ENCODE data around the gene SEL1L. TPM values are rescaled to one million over a fixed set of nuclear protein-coding genes. Genes with fewer than 3 reads are reported as not detected.
"Not testable (repeated sequence)": the region's sequence is repeated elsewhere in the genome, so short reads cannot be mapped to it uniquely, and the experiment has no call there.

Gene SEL1L
- polyA plus RNA-seq, 3 donors = 14.4 to 48.4 (median 42.5) TPM

DNA sequence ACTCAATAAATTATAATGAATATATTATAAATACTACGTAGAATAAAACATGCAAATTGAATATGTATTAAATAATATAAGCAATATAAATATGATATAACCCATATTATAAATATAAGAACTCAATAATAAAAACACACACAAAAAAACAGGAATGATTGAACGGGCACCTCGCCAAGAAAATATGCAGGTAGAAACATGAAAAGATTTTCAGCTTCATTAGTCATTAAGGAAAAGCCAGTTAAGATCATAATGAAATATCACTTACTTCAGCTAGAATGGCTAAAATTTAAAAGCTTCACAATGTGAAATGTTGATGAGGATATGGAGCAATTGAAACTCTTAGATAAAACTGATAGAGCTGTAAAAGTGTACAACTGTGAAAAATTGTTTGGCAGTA, 17.8 kb upstream of the SEL1L start:
- peaks cover 0 to 2% (median 0%) of the 10 kb centered on the region in 3 donors for H3K27me3 Mint-ChIP-seq (ENCODE audit: low read depth in 3 of 3)
- H3K4me1 Mint-ChIP-seq = no peaks in the 10 kb centered on the region
- TF ChIP-seq, protein P1, sequence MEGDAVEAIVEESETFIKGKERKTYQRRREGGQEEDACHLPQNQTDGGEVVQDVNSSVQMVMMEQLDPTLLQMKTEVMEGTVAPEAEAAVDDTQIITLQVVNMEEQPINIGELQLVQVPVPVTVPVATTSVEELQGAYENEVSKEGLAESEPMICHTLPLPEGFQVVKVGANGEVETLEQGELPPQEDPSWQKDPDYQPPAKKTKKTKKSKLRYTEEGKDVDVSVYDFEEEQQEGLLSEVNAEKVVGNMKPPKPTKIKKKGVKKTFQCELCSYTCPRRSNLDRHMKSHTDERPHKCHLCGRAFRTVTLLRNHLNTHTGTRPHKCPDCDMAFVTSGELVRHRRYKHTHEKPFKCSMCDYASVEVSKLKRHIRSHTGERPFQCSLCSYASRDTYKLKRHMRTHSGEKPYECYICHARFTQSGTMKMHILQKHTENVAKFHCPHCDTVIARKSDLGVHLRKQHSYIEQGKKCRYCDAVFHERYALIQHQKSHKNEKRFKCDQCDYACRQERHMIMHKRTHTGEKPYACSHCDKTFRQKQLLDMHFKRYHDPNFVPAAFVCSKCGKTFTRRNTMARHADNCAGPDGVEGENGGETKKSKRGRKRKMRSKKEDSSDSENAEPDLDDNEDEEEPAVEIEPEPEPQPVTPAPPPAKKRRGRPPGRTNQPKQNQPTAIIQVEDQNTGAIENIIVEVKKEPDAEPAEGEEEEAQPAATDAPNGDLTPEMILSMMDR (IDR thresholded peaks at IDR 0.05) = no peak
- peaks cover 0 to 8% (median 3%) of the 10 kb centered on the region in 7 donors for H3K9me3 Mint-ChIP-seq
- WGBS (ENCODE audit: insufficient coverage) = no CpG with 5 or more reads among the region's 3 CpGs
- Histone ChIP-seq H3K27me3 (ENCODE audit: control insufficient read depth in 2 of 2, insufficient read depth in 2 of 2, low read length in 2 of 2) (no peaks in the 10 kb centered on the region), H3K27ac (ENCODE audit: low read depth in 1 of 2, low read length in 2 of 2) (no peak overlapping the region), H2AFZ (ENCODE audit: insufficient read depth, low read depth, low read length, poor library complexity, severe bottlenecking) (no peak overlapping the region), H3K9me3 (replicated peaks in 1 of 2; ENCODE audit: control insufficient read depth in 1 of 2, insufficient read depth in 1 of 2, low read length in 2 of 2) (no peaks in the 10 kb centered on the region), H3K36me3 (replicated peaks in 1 of 2; ENCODE audit: control insufficient read depth in 1 of 2, insufficient read depth in 2 of 2, low read length in 2 of 2) (no peaks in the 10 kb centered on the region), H3K4me2 (replicated peaks; ENCODE audit: extremely low read depth, low read length, poor library complexity, severe bottlenecking) (no peak overlapping the region), H3K9ac (ENCODE audit: insufficient read depth, low read length, poor library complexity, severe bottlenecking) (no peak overlapping the region), H3K4me3 (replicated peaks in 1 of 3; ENCODE audit: low read depth in 2 of 3, low read length in 3 of 3) (no peak overlapping the region), H4K20me1 (ENCODE audit: insufficient read depth, low read length) (no peaks in the 10 kb centered on the region), H3K4me1 (ENCODE audit: control insufficient read depth in 1 of 2, insufficient read depth in 2 of 2, low read length in 2 of 2) (no peaks in the 10 kb centered on the region), H3K79me2 (ENCODE audit: insufficient read depth, low read length) (no peaks in the 10 kb centered on the region)
- no peak overlapping the region for H3K4me3 Mint-ChIP-seq
- H3K36me3 Mint-ChIP-seq = no peaks in the 10 kb centered on the region
- DNase-seq = no peak
- intact Hi-C loops (cut with micrococcal nuclease) = no loop called here
- no peak overlapping the region for H3K27ac Mint-ChIP-seq

DNA sequence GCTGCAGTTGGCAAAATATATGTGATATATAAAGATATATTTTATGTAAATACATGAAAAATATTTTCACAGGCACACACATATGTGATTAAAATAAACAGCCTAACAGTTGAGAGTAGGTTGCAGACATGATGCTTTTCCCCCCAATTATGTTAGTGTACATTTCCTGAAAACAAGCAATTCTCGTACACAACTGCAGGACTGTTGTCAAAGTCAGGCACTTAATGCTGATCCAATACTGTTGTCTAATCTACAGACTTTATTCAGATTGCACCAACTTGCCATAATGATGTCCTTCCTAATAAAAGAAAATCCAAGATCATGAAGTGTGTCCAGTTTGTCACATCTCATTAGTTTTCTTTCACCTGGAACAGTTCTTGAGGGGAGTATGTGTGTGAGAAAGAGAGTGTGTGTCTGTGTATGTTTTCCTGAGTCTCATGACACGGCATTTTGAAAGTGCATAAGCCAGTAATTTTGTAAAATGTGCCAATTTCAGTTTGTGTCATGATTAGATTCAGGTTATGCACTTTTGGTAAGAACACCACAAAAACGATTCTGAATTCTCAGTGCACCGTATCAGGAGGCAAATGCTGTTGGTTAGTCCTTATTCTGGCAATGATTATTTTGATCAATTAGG, 16.5 kb upstream of the SEL1L start:
- H2AFZ ChIP-seq (ENCODE audit: insufficient read depth, low read depth, low read length, poor library complexity, severe bottlenecking) = no peak overlapping the region

DNA sequence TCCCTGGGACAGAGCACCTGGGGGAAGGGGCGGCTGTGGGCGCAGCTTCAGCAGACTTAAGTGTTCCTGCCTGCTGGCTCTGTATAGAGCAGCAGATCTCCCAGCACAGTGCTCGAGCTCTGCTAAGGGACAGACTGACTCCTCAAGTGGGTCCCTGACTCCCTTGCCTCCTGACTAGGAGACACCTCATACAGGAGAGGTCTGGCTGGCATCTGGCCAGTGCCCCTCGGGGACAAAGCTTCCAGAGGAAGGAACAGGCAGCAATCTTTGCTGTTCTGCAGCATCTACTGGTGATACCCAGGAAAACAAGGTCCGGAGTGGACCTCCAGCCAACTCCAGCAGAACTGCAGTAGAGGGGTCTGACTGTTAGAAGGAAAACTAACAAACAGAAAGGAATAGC, 7.6 kb upstream of the SEL1L start:
- H4K20me1 ChIP-seq (ENCODE audit: insufficient read depth, low read length); H3K4me1 Mint-ChIP-seq; H2AFZ ChIP-seq (ENCODE audit: insufficient read depth, low read depth, low read length, poor library complexity, severe bottlenecking); DNase-seq; H3K27me3 ChIP-seq (ENCODE audit: control insufficient read depth in 2 of 2, insufficient read depth in 2 of 2, low read length in 2 of 2); H3K36me3 Mint-ChIP-seq; H3K27ac ChIP-seq (ENCODE audit: low read depth in 1 of 2, low read length in 2 of 2); H3K79me2 ChIP-seq (ENCODE audit: insufficient read depth, low read length); H3K4me3 Mint-ChIP-seq; intact Hi-C loops (cut with micrococcal nuclease); H3K27me3 Mint-ChIP-seq (ENCODE audit: low read depth in 3 of 3); H3K4me1 ChIP-seq (ENCODE audit: control insufficient read depth in 1 of 2, insufficient read depth in 2 of 2, low read length in 2 of 2); H3K36me3 ChIP-seq (replicated peaks in 1 of 2; ENCODE audit: control insufficient read depth in 1 of 2, insufficient read depth in 2 of 2, low read length in 2 of 2); H3K27ac Mint-ChIP-seq; H3K9ac ChIP-seq (ENCODE audit: insufficient read depth, low read length, poor library complexity, severe bottlenecking); H3K4me2 ChIP-seq (replicated peaks; ENCODE audit: extremely low read depth, low read length, poor library complexity, severe bottlenecking); H3K4me3 ChIP-seq (replicated peaks in 1 of 3; ENCODE audit: low read depth in 2 of 3, low read length in 3 of 3): not testable (repeated sequence)
- peaks cover 7 to 17% of the 10 kb centered on the region in 2 donors for H3K9me3 ChIP-seq (replicated peaks in 1 of 2; ENCODE audit: control insufficient read depth in 1 of 2, insufficient read depth in 1 of 2, low read length in 2 of 2)
- 87% methylated on average over 4 of the region's 5 CpGs for WGBS (ENCODE audit: insufficient coverage)
- H3K9me3 Mint-ChIP-seq = peaks cover 7 to 20% (median 17%) of the 10 kb centered on the region in 7 donors

More for the DNA sequence above, 16.5 kb upstream of the SEL1L start:
- Histone ChIP-seq H3K27ac (ENCODE audit: low read depth in 1 of 2, low read length in 2 of 2) (no peak overlapping the region), H3K79me2 (ENCODE audit: insufficient read depth, low read length) (no peaks in the 10 kb centered on the region), H3K36me3 (replicated peaks in 1 of 2; ENCODE audit: control insufficient read depth in 1 of 2, insufficient read depth in 2 of 2, low read length in 2 of 2) (no peaks in the 10 kb centered on the region), H3K4me3 (replicated peaks in 1 of 3; ENCODE audit: low read depth in 2 of 3, low read length in 3 of 3) (no peak overlapping the region), H3K9me3 (replicated peaks in 1 of 2; ENCODE audit: control insufficient read depth in 1 of 2, insufficient read depth in 1 of 2, low read length in 2 of 2) (no peaks in the 10 kb centered on the region), H3K4me1 (ENCODE audit: control insufficient read depth in 1 of 2, insufficient read depth in 2 of 2, low read length in 2 of 2) (no peaks in the 10 kb centered on the region), H3K4me2 (replicated peaks; ENCODE audit: extremely low read depth, low read length, poor library complexity, severe bottlenecking) (no peak overlapping the region), H3K27me3 (ENCODE audit: control insufficient read depth in 2 of 2, insufficient read depth in 2 of 2, low read length in 2 of 2) (no peaks in the 10 kb centered on the region), H3K9ac (ENCODE audit: insufficient read depth, low read length, poor library complexity, severe bottlenecking) (no peak overlapping the region), H4K20me1 (ENCODE audit: insufficient read depth, low read length) (no peaks in the 10 kb centered on the region)
- peaks cover 0 to 2% (median 0%) of the 10 kb centered on the region in 3 donors for H3K27me3 Mint-ChIP-seq (ENCODE audit: low read depth in 3 of 3)
- no peak overlapping the region for H3K4me3 Mint-ChIP-seq
- 56% methylated on average over 2 of the region's 4 CpGs for WGBS (ENCODE audit: insufficient coverage)
- intact Hi-C loops (cut with micrococcal nuclease) = no loop called here
- H3K27ac Mint-ChIP-seq = no peak overlapping the region
- TF ChIP-seq, protein P1 (IDR thresholded peaks at IDR 0.05) = no peak
- no peaks in the 10 kb centered on the region for H3K4me1 Mint-ChIP-seq
- peaks cover 0 to 8% (median 3%) of the 10 kb centered on the region in 7 donors for H3K9me3 Mint-ChIP-seq
- DNase-seq = no peak
- no peaks in the 10 kb centered on the region for H3K36me3 Mint-ChIP-seq

Measured in CD14-positive monocyte (primary cell).